ENCODE data around the gene SLC4A11.

DNA sequence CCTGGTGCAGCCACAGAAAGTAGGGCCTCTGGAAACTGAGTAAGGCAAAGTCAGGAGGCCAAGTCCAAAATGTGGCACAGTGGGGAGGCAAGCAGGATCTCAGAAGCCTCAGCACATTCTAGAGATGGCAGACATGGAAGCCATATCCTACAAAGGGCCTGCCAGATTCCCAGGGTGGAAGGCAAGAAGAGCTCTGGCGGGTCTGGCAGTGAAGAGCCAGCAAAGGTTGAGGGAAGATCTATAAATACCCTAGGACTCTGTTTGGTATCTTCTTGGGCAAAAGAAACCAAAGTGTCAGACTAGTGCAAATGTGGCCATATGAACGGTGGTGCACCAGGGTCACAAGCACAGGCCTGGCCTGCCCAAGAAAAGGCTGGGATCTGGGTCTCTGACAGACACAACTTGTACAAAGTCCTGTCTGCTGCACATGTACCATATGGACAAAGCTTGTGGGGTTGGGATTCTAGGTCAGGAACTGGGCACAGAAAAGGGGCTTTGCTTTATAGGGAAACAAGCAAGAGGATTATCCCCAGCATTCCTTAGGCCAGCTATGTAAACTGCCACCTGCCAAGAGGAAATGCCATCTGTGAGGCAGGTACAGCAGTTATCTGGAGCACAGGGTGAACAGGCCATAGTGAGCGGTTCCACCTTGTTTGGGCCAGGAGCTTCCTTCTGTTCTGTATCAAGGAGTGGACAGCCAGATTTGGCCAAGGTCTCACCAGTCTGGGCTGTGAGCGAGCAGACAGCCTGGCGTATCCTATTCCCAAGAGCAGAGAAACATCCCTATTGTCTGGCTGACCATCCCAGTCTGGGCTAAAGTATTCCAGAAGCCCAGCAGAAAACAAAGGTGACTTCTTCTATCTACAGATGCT, 36.3 kb upstream of the SLC4A11 start:
- TF ChIP-seq, protein P1, sequence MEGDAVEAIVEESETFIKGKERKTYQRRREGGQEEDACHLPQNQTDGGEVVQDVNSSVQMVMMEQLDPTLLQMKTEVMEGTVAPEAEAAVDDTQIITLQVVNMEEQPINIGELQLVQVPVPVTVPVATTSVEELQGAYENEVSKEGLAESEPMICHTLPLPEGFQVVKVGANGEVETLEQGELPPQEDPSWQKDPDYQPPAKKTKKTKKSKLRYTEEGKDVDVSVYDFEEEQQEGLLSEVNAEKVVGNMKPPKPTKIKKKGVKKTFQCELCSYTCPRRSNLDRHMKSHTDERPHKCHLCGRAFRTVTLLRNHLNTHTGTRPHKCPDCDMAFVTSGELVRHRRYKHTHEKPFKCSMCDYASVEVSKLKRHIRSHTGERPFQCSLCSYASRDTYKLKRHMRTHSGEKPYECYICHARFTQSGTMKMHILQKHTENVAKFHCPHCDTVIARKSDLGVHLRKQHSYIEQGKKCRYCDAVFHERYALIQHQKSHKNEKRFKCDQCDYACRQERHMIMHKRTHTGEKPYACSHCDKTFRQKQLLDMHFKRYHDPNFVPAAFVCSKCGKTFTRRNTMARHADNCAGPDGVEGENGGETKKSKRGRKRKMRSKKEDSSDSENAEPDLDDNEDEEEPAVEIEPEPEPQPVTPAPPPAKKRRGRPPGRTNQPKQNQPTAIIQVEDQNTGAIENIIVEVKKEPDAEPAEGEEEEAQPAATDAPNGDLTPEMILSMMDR (IDR thresholded peaks at IDR 0.05), result no peak
- no peak for TF ChIP-seq POLR2A (IDR thresholded peaks at IDR 0.05)
